Measurements from ENCODE around the gene FMO4. TPM values are rescaled to one million over a fixed set of nuclear protein-coding genes. Genes with fewer than 3 reads are reported as not detected.

The FMO4 gene
- total and polyA plus RNA-seq, 2 experiments from 2014 or later = 3.1 to 3.4 TPM

GRCh38 chr1:171311771-171312558, 2.0 kb upstream of the FMO4 start:
- Histone ChIP-seq H3F3A (replicated peaks; ENCODE audit: low read depth) (no peaks in the 10 kb centered on the region), H3K9me2 (ENCODE audit: insufficient read depth) (peaks cover 26% of the 10 kb centered on the region), H3K4me2 (no peak overlapping the region), H3K79me2 (replicated peaks; ENCODE audit: insufficient read depth) (no peaks in the 10 kb centered on the region), H3K36me3 (ENCODE audit: insufficient read depth) (no peaks in the 10 kb centered on the region), H3K27me3 (ENCODE audit: insufficient read depth) (no peaks in the 10 kb centered on the region), H4K20me1 (replicated peaks; ENCODE audit: insufficient read depth) (no peaks in the 10 kb centered on the region), H3K27ac (ENCODE audit: low read depth) (no peak overlapping the region), H2AFZ (no peak overlapping the region), H3K4me1 (ENCODE audit: insufficient read depth) (peaks cover 13% of the 10 kb centered on the region), H3K4me3 (no peak overlapping the region)
- no peaks in the 10 kb centered on the region for H3K27me3 Mint-ChIP-seq (ENCODE audit: insufficient read depth, low read depth, poor library complexity)
- ATAC-seq (no peak), DNase-seq (ENCODE audit: low spot score) (no peak)
- H3K36me3 Mint-ChIP-seq (ENCODE audit: low read depth) = 0 out of 3 replicates have a peak, but pooled peaks cover 3% of the 10 kb centered on the region
- peaks cover 22% of the 10 kb centered on the region for H3K4me1 Mint-ChIP-seq
- no peaks in the 10 kb centered on the region for H3K9me3 Mint-ChIP-seq
- no peak overlapping the region for H3K4me3 Mint-ChIP-seq
- TF ChIP-seq NANOG (IDR thresholded peaks at IDR 0.05; ENCODE audit: borderline replicate concordance) (no peak), ZNF331 (CRISPR knock-in tag; IDR thresholded peaks at IDR 0.05; ENCODE audit: low read depth) (no peak), STAT1 (IDR thresholded peaks at IDR 0.05; ENCODE audit: unreplicated experiment) (no peak), ZNF114 (CRISPR knock-in tag; IDR thresholded peaks at IDR 0.05) (no peak), POLR2AphosphoS5 (IDR thresholded peaks at IDR 0.05; ENCODE audit: low read depth) (no peak), EZH2 (IDR thresholded peaks at IDR 0.05; ENCODE audit: low read depth, unreplicated experiment) (no peak), CREB1 (CRISPR knock-in tag; IDR thresholded peaks at IDR 0.05; ENCODE audit: low read depth) (no peak), REST (IDR thresholded peaks at IDR 0.05; ENCODE audit: unreplicated experiment) (no peak), ZNF462 (CRISPR knock-in tag; IDR thresholded peaks at IDR 0.05) (no peak), JUNB (IDR thresholded peaks at IDR 0.05; ENCODE audit: unreplicated experiment) (no peak), EZH2phosphoT487 (IDR thresholded peaks at IDR 0.05; ENCODE audit: unreplicated experiment) (no peak)
- TF ChIP-seq, protein P1, sequence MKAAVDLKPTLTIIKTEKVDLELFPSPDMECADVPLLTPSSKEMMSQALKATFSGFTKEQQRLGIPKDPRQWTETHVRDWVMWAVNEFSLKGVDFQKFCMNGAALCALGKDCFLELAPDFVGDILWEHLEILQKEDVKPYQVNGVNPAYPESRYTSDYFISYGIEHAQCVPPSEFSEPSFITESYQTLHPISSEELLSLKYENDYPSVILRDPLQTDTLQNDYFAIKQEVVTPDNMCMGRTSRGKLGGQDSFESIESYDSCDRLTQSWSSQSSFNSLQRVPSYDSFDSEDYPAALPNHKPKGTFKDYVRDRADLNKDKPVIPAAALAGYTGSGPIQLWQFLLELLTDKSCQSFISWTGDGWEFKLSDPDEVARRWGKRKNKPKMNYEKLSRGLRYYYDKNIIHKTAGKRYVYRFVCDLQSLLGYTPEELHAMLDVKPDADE (IDR thresholded peaks at IDR 0.05) = no peak
- TF ChIP-seq, protein P2, sequence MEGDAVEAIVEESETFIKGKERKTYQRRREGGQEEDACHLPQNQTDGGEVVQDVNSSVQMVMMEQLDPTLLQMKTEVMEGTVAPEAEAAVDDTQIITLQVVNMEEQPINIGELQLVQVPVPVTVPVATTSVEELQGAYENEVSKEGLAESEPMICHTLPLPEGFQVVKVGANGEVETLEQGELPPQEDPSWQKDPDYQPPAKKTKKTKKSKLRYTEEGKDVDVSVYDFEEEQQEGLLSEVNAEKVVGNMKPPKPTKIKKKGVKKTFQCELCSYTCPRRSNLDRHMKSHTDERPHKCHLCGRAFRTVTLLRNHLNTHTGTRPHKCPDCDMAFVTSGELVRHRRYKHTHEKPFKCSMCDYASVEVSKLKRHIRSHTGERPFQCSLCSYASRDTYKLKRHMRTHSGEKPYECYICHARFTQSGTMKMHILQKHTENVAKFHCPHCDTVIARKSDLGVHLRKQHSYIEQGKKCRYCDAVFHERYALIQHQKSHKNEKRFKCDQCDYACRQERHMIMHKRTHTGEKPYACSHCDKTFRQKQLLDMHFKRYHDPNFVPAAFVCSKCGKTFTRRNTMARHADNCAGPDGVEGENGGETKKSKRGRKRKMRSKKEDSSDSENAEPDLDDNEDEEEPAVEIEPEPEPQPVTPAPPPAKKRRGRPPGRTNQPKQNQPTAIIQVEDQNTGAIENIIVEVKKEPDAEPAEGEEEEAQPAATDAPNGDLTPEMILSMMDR (conservative IDR thresholded peaks at IDR 0.05; ENCODE audit: low read depth in 2 of 2) = no peak
- no peak overlapping the region for H3K27ac Mint-ChIP-seq

Measured in GM23338 (cell line).